Mesodermal cell (in vitro differentiated cells): ENCODE data around the gene SH3BP5.

ENCODE experiments used
- H3K27ac ChIP-seq: 2 replicates; pipeline ENCODE4 v1.7.0; 2013; ENCODE audit warnings: mild to moderate bottlenecking, low read depth, low read length, moderate library complexity; ENCODE audit not compliant: severe bottlenecking
- H3K36me3 ChIP-seq: 2 replicates; pipeline ENCODE4 v1.7.1; 2013; ENCODE audit warnings: mild to moderate bottlenecking, low read length, moderate library complexity; ENCODE audit not compliant: control insufficient read depth, insufficient read depth
- H3K4me1 ChIP-seq: one replicate; pipeline ENCODE4 v1.7.1; 2013; ENCODE audit warnings: mild to moderate bottlenecking, low read length; ENCODE audit not compliant: insufficient read depth, control insufficient read depth, poor library complexity, severe bottlenecking
- H3K4me3 ChIP-seq: 2 replicates; pipeline ENCODE4 v1.7.0; 2013; ENCODE audit warnings: low read length, control low read depth, mild to moderate bottlenecking; ENCODE audit not compliant: insufficient read depth, poor library complexity, severe bottlenecking; ENCODE audit errors: extremely low read depth
- H3K9me3 ChIP-seq: 2 replicates; pipeline ENCODE4 v1.7.1; 2013; ENCODE audit warnings: mild to moderate bottlenecking, low read length, moderate library complexity; ENCODE audit not compliant: control insufficient read depth
- WGBS, 2 experiments: methylation state at CpG; one replicate each; pipeline ENCODE4 v1.1.5; 2013; ENCODE audit warnings: missing lambda C conversion rate in 2 of 2; ENCODE audit not compliant: insufficient coverage in 2 of 2; 5-methylcytosine and 5-hydroxymethylcytosine counted together

The SH3BP5 gene

DNA sequence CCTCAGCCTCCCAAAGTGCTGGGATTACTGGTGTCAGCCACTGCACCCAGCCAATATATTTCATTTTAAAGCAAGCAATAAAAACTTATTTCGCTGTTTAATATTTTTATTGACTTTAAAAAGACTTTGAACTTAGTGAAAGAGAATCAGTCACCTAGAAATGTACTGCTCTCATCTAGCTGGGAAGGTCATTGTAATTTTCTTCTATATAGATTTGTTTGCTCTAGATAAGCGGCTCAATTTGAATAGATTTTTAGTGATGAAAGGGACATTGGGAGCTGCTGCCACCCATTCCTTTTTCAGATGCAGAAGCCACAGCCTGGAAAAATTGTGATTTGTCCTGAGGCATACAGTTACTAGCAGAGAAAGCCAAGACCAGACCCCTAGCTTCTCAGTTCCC is 86.2 kb downstream of the SH3BP5 start:
- no peak overlapping the region for H3K4me3 ChIP-seq
- no peak overlapping the region for H3K27ac ChIP-seq
- H3K36me3 ChIP-seq: peaks cover 61% of the 10 kb centered on the region
- no peaks in the 10 kb centered on the region for H3K4me1 ChIP-seq
- WGBS, 2 experiments: no CpG with 5 or more reads among the region's 2 CpGs
- H3K9me3 ChIP-seq: no peaks in the 10 kb centered on the region

DNA sequence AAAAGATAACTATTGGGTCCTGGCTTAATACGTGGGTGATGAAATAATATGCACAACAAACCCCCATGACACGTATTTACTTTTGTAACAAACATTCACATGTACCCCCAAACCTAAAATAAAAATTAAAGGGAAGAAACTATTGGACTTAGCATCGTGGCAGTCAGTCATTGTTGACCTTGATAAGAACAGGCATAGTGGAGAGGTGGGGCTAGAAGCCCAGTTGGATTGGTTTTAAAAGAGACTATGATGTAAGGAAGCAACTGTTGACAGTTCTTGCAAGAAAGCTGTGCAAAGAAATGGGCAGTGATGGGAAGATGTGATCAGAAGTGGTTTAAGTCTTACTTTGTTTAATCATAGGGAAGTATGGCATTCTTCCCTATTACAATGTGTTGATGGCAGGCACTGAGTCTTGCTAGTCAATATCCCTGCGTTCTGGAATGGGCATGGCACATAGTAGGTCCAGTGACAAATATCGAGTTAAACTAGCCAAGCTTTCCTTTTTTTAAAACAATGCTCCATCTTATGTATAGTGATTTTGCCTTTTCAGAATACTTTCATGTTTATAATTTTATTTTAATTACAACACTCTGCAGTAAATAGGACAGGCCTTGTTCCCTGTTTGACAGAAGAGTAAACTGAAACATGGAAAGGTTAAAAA is 88.4 kb downstream of the SH3BP5 start:
- WGBS, 2 experiments: 93 to 100% methylated on average over 1 to 2 of the region's 5 CpGs
- Histone ChIP-seq H3K9me3 (no peaks in the 10 kb centered on the region), H3K27ac (no peak overlapping the region), H3K36me3 (peaks cover 63% of the 10 kb centered on the region), H3K4me1 (no peaks in the 10 kb centered on the region), H3K4me3 (no peak overlapping the region)

DNA sequence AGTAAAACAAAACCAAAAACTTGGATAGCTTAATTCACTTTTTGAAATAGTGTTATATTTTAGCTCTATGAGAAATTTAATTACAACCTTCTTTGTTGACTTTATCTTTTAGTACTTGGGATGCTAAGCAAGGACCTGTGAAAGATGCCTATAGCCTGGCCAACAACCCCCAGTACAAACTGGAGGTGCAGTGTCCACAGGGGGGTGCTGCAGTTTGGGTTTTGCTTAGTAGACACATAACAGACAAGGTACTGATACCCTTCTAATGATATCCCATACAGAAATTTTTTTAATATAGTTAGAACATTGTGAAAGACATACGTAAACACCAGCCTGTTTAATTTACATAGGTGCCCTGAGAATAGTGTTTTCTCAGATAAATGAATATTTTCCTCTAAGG is 91.0 kb downstream of the SH3BP5 start:
- H3K4me1 ChIP-seq: no peaks in the 10 kb centered on the region
- no CpG with 5 or more reads among the region's 1 CpG for WGBS, 2 experiments
- H3K9me3 ChIP-seq: no peaks in the 10 kb centered on the region
- H3K27ac ChIP-seq: no peak overlapping the region
- H3K36me3 ChIP-seq: peaks cover 55% of the 10 kb centered on the region
- no peak overlapping the region for H3K4me3 ChIP-seq

DNA sequence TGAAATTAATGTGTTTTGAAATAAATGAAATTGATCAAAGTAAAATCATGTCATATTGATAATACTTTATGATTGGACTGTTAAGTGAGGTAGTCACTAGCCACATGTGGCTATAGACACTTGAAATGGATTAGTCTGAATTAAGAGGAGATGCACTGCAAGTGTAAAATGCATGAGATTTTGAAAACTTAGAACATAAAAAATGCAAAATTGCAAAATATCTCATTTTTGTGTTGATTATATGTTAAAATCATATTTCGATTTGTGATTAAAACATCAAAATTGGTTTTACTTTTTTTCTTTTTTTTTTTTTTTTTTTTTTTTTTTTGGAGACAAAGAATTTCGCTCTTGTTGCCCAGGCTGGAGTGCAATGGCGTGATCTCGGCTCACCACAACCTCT is 103.1 kb downstream of the SH3BP5 start:
- H3K9me3 ChIP-seq: no peaks in the 10 kb centered on the region
- H3K36me3 ChIP-seq: peaks cover 53% of the 10 kb centered on the region
- no peak overlapping the region for H3K27ac ChIP-seq
- 70 to 100% methylated on average over 2 to 3 of the region's 4 CpGs for WGBS, 2 experiments
- H3K4me3 ChIP-seq: no peak overlapping the region
- no peaks in the 10 kb centered on the region for H3K4me1 ChIP-seq

DNA sequence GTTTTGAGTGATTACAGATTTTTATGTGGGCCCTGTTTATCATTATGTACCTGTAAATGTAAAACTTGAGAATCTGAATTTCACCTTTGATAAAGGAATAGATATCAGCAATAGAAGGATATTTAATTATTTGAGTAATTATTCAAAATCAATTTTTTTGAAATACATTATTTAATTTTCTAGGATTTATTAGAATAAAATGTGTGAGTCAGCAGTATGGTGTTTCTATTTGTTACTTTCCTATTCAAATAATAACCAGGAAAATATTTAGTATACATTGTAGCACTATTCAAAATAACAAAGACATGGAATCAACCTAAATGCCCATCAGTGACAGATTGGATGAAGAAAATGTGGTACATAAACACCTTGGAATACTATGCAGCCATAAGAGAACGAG is 104.2 kb downstream of the SH3BP5 start:
- H3K9me3 ChIP-seq: no peaks in the 10 kb centered on the region
- H3K4me3 ChIP-seq: no peak overlapping the region
- no peaks in the 10 kb centered on the region for H3K4me1 ChIP-seq
- H3K27ac ChIP-seq: no peak overlapping the region
- H3K36me3 ChIP-seq: peaks cover 54% of the 10 kb centered on the region
- WGBS, 2 experiments: 100% methylated on average over 1 of the region's 1 CpG

DNA sequence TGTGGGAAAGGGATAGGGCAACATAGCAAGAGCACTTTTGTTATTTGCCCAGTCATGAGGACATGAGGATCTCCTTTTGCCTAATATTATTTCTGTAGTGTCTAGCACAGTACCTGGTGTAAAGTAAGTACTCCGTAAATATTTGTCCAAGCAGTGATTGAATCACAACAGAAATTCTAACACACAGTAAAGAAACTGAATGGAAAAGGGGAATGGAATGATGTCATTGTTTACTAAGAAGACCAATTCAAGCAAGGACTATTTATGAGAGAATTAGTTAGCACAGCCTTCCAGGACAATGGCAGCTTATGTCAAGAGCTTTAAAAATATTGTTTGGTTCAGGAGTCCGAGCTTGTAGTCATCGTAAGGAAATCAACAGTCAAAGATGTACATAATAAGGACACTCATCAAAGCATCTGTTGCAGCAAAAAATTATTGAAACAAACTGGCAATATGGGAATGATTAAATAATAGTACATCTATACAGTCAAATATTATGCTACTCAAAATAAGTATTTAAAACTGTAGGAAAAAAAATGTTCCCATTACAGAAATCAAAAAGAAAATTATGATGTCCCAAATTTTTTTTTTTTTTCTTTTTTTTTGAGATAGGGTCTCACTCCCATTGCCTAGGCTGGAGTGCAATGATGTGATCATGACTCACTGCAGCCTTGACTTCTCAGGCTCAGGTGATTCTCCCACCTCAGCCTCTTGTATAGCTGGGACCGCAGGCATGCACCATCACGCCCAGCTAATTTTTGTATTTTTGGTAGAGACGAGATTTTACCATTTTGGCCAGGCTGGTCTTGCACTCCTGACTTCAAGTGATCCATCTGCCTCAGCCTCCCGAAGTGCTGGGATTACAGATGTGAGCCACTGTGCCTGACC is 108.5 kb downstream of the SH3BP5 start:
- no peak overlapping the region for H3K27ac ChIP-seq

DNA sequence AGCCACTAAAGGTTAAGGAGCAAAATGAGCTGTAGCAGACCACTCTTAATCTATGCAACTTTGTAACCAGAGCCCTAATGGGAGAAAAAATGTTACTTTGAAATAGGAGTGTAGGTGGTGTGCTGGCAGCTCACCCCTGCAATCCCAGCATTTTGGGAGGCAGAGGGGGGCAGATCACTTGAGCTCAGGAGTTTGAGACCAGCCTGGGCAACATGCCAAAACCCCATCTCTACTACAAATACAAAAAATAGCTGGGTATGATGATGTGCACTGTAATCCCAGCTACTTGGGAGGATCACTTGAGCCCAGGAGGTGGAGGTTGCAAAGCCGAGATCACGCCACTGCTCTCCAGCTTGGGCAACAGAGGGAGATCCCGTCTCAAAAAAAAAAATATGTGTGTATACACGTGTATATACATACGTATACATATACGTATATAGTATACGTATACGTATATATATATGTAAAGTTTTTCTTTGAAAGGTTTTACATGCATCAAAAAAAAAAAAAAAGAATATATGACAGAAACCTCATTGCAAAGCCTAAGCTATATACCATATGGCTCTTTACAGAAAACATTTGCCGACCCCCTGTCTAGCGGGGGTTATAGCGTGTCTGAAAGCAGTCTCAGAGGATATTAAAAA is 110.7 kb downstream of the SH3BP5 start:
- H3K27ac ChIP-seq: no peak overlapping the region
- H3K4me1 ChIP-seq: no peaks in the 10 kb centered on the region
- WGBS, 2 experiments: 96 to 100% methylated on average over 4 of the region's 11 CpGs
- H3K36me3 ChIP-seq: peaks cover 69% of the 10 kb centered on the region
- H3K4me3 ChIP-seq: no peak overlapping the region
- H3K9me3 ChIP-seq: no peaks in the 10 kb centered on the region

More for the DNA sequence above, 108.5 kb downstream of the SH3BP5 start:
- Histone ChIP-seq H3K4me1 (no peaks in the 10 kb centered on the region), H3K9me3 (no peaks in the 10 kb centered on the region), H3K36me3 (peaks cover 62% of the 10 kb centered on the region), H3K4me3 (no peak overlapping the region)
- WGBS, 2 experiments: 83 to 96% methylated on average over 1 to 4 of the region's 7 CpGs

DNA sequence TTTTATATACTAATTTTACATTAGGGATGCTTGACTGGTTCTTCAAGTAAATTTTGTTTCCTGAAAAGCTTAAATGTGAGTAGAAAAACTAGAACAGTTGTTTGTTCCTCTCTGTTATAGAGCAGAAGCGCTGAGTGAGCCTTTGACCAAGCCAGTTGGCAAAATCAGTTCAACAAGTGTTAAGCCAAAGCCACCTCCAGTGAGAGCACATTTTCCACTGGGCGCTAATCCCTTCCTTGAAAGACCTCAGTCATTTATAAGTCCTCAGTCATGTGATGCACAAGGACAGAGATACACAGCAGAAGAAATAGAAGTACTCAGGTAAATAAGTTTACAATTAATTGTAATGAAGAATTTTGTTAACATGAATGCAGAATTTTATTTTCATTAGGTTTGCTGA is 111.7 kb downstream of the SH3BP5 start:
- H3K9me3 ChIP-seq: no peaks in the 10 kb centered on the region
- 100% methylated on average over 2 of the region's 2 CpGs for WGBS, 2 experiments
- no peak overlapping the region for H3K4me3 ChIP-seq
- H3K27ac ChIP-seq: no peak overlapping the region
- H3K36me3 ChIP-seq: peaks cover 73% of the 10 kb centered on the region
- no peaks in the 10 kb centered on the region for H3K4me1 ChIP-seq

DNA sequence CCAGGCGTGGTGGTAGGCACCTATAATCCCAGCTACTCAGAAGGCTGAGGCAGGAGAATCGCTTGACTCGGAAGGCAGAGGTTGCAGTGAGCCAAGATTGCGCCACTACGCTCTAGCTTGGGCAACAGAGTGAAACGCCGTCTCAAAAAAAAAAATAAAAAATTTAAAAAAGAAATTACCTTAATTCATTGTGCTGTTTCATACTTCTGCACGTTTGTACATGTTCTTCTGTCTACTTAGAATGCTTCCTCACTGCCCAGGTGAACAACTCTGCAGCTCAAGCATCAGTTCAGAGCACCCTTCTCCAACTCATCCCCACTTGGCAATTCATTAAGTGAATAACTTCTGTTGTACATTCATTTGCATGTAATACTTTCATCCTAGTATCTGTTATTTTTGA is 112.3 kb downstream of the SH3BP5 start:
- no peak overlapping the region for H3K4me3 ChIP-seq
- H3K27ac ChIP-seq: no peak overlapping the region
- no peaks in the 10 kb centered on the region for H3K9me3 ChIP-seq
- no peaks in the 10 kb centered on the region for H3K4me1 ChIP-seq
- 97 to 100% methylated on average over 4 of the region's 8 CpGs for WGBS, 2 experiments
- H3K36me3 ChIP-seq: peaks cover 79% of the 10 kb centered on the region

DNA sequence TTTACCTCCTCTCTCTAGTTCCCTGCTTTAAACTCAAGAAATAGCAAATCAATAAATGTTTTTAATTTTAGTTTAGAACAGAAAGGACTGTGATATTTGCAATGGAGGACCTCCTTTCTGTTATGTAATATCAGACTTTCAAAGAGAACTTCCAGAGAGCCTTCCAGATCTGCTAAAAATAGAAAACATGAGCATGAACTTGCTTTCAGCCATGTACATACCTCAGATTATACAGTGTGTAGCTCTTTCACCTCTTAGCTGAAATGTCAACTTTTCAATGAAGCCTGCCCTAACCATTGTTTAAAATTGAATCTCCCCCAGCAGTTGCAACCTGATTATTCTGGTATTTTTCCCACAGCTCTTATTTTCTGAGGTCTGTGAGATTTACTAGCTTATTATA is 113.7 kb downstream of the SH3BP5 start:
- Histone ChIP-seq H3K9me3 (no peaks in the 10 kb centered on the region), H3K4me1 (no peaks in the 10 kb centered on the region), H3K36me3 (peaks cover 82% of the 10 kb centered on the region), H3K4me3 (no peak overlapping the region), H3K27ac (no peak overlapping the region)
